Vagina (tissue), 2 donors: ENCODE data around the gene SAFB.

Experiments
- CTCF ChIP-seq, 3 experiments: fragments of 450-650 bp in 2 of 3; fragments of 200-600 bp in 1 of 3; sonication (generic) in 1 of 3; IDR thresholded peaks; one replicate each; pipeline ENCODE4 v1.5.1; 2017 to 2019; ENCODE audit warnings: antibody characterized with exemption in 3 of 3, mild to moderate bottlenecking in 2 of 3, moderate library complexity in 2 of 3
- POLR2A ChIP-seq, 2 donors: fragments of 450-650 bp; IDR thresholded peaks; one replicate each; pipeline ENCODE4 v1.6.1; 2017; ENCODE audit warnings: antibody characterized with exemption in 2 of 2, mild to moderate bottlenecking in 2 of 2, moderate library complexity in 2 of 2
- POLR2AphosphoS5 ChIP-seq, 2 donors: sonication (generic); formaldehyde crosslinking; IDR thresholded peaks; one replicate each; pipeline ENCODE4 v1.9.0; 2017; ENCODE audit warnings: antibody characterized with exemption in 2 of 2, mild to moderate bottlenecking in 2 of 2, low read depth in 1 of 2; ENCODE audit not compliant: insufficient read depth in 1 of 2

- no peak for TF ChIP-seq POLR2AphosphoS5 (IDR thresholded peaks at IDR 0.05; ENCODE audit: insufficient read depth in 1 of 2, low read depth in 1 of 2)
- no peak for TF ChIP-seq POLR2A (IDR thresholded peaks at IDR 0.05)
- TF ChIP-seq CTCF (IDR thresholded peaks at IDR 0.05) = no peak
These were observed 624 bp downstream of the SAFB start for GRCh38 chr19:5623397-5624017.
